ENCODE measurements around the gene PCBP3. TPM values are rescaled to one million over a fixed set of nuclear protein-coding genes. Genes with fewer than 3 reads are reported as not detected.

Gene PCBP3
- total and polyA plus RNA-seq, 2 of the 8 experiments (the other 6 are each of a cell fraction or from before 2014, with no cell fraction given): 3.5 to 6.3 TPM

DNA sequence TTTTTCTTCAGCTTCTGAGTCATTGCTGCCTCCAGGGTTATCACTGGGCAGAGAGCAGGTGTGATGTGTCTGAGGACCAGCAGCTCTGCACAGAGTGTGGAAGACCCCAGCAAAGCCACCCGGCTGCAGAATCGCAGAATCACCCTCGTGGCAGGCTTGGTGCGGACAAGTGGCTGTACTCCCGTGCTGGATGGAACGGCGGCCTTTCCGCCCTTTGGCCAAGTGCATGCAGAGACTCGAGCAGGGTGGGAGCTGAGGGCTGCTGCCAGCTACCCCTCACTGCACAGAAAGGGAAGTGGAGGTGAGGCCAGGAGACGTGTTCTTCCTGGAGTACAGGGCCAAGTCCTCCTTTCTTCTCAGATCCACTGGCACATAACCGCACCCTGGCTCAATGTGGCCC, 162.5 kb downstream of the PCBP3 start:
- Histone ChIP-seq H3K56ac (replicated peaks; ENCODE audit: insufficient read length, low read depth, low read length) (no peak overlapping the region), H3K9me3 (ENCODE audit: insufficient read depth in 2 of 2, low read depth in 1 of 2, low read length in 1 of 2) (no peaks in the 10 kb centered on the region), H4K5ac (ENCODE audit: insufficient read length, low read depth, low read length) (no peak overlapping the region), H4K20me1 (replicated peaks in 1 of 2; ENCODE audit: control insufficient read depth in 1 of 2, insufficient read depth in 2 of 2, low read length in 2 of 2) (peaks cover 0 to 3% of the 10 kb centered on the region in 2 experiments), H3K14ac (ENCODE audit: insufficient read length) (no peak overlapping the region), H4K91ac (replicated peaks; ENCODE audit: insufficient read length, low read length) (no peak overlapping the region), H3K27me3 (replicated peaks in 1 of 4; ENCODE audit: control insufficient read depth in 3 of 4, extremely low read depth in 1 of 4, insufficient read depth in 3 of 4, low read length in 3 of 4) (no peaks in the 10 kb centered on the region), H2BK120ac (replicated peaks; ENCODE audit: low read depth, low read length) (no peak overlapping the region), H3K9ac (replicated peaks in 1 of 4; ENCODE audit: extremely low read depth in 1 of 4, low read depth in 3 of 4, low read length in 3 of 4) (no peak overlapping the region), H2AFZ (ENCODE audit: low read length) (no peak overlapping the region), H3K79me2 (ENCODE audit: control insufficient read depth in 1 of 2, insufficient read depth in 2 of 2, low read length in 2 of 2) (no peaks in the 10 kb centered on the region), H3K18ac (ENCODE audit: extremely low read depth, low read length) (no peak overlapping the region), H2BK12ac (ENCODE audit: low read depth, low read length) (no peak overlapping the region), H3K27ac (ENCODE audit: low read depth, low read length) (no peak overlapping the region), H4K8ac (ENCODE audit: extremely low read depth, insufficient read depth, low read length) (no peak overlapping the region; the same call in 1 of the 2 replicates), H3K4me1 (replicated peaks in 1 of 4; ENCODE audit: control insufficient read depth in 3 of 4, insufficient read depth in 4 of 4, low read length in 3 of 4) (no peaks in the 10 kb centered on the region; a peak in 2 of 7 replicates), H2AK5ac (ENCODE audit: low read depth, low read length) (no peak overlapping the region), H3K79me1 (ENCODE audit: low read depth, low read length) (no peaks in the 10 kb centered on the region), H2BK5ac (ENCODE audit: low read depth, low read length) (no peak overlapping the region), H3K4me2 (ENCODE audit: insufficient read depth in 1 of 2, low read depth in 2 of 2, low read length in 2 of 2) (no peak overlapping the region), H3K23me2 (ENCODE audit: low read depth, low read length) (no peaks in the 10 kb centered on the region), H3K23ac (ENCODE audit: insufficient read length) (no peak overlapping the region), H2BK15ac (ENCODE audit: low read length) (no peak overlapping the region), H3K4me3 (ENCODE audit: extremely low read depth in 1 of 4, insufficient read depth in 2 of 4, low read depth in 3 of 4, low read length in 4 of 4) (no peak overlapping the region), H3K4ac (replicated peaks; ENCODE audit: insufficient read length, low read depth, low read length) (no peak overlapping the region), H2BK20ac (ENCODE audit: low read length) (no peak overlapping the region), H3K36me3 (ENCODE audit: control insufficient read depth in 2 of 4, insufficient read depth in 4 of 4, low read length in 3 of 4) (no peaks in the 10 kb centered on the region)
- ChIA-PET POLR2A (ENCODE audit: partially characterized antibody) (no interaction called here), CTCF (ENCODE audit: partially characterized antibody) (interaction anchor here (0.7 to 1.5 kb wide), 4 partner anchors 15 to 250 kb away, joined by 3 to 4 read pairs (median 4); no protein-coding TSS in a partner anchor)
- 90% methylated on average over 11 of the region's 11 CpGs; no CpG with 5 or more reads in 1 of the 2 experiments for WGBS, 2 experiments (ENCODE audit: extremely low coverage in 1 of 2, insufficient coverage in 1 of 2, insufficient read length in 1 of 2, insufficient replicate concordance in 2 of 2, low coverage in 1 of 2, low lambda C conversion rate in 2 of 2, missing lambda C conversion rate in 1 of 2)
- TF ChIP-seq NRF1 (IDR thresholded peaks at IDR 0.05; ENCODE audit: low read depth, low read length) (no peak), EGR1 (IDR thresholded peaks at IDR 0.05; ENCODE audit: borderline replicate concordance, low read depth, low read length) (no peak), CBX8 (IDR thresholded peaks at IDR 0.05; ENCODE audit: borderline replicate concordance, low read depth, low read length) (no peak), RBBP5 (IDR thresholded peaks at IDR 0.05; ENCODE audit: borderline replicate concordance, low read depth, low read length) (no peak), HDAC6 (IDR thresholded peaks at IDR 0.05; ENCODE audit: low read depth, low read length) (no peak), CHD1 (IDR thresholded peaks at IDR 0.05; ENCODE audit: low read depth, low read length) (no peak), MAFK (IDR thresholded peaks at IDR 0.05; ENCODE audit: low read depth, low read length) (no peak), JUN (IDR thresholded peaks at IDR 0.05; ENCODE audit: low read depth, low read length) (no peak), ASH2L (IDR thresholded peaks at IDR 0.05; ENCODE audit: low read length) (no peak), GTF2F1 (IDR thresholded peaks at IDR 0.05; ENCODE audit: borderline replicate concordance, low read depth, low read length) (no peak), FOSL1 (IDR thresholded peaks at IDR 0.05; ENCODE audit: insufficient read depth, low read depth, low read length) (no peak), SRF (IDR thresholded peaks at IDR 0.05; ENCODE audit: low read depth, low read length) (no peak), TAF7 (optimal IDR thresholded peaks at IDR 0.05; ENCODE audit: borderline replicate concordance, low read depth, low read length) (no peak), YY1 (IDR thresholded peaks at IDR 0.05; ENCODE audit: low read depth, low read length) (no peak)
- DNase-seq (ENCODE audit: low read depth in 1 of 2, low spot score in 2 of 2) (no peak), FAIRE-seq (no peak)
